Hepatocyte (in vitro differentiated cells): ENCODE results near the gene MZT2B. TPM values are rescaled to one million over a fixed set of nuclear protein-coding genes. Genes with fewer than 3 reads are reported as not detected.
"Not testable (repeated sequence)": the region's sequence is repeated elsewhere in the genome, so short reads cannot be mapped to it uniquely, and the experiment has no call there.

ENCODE experiments used
- DNase-seq: peaks from one replicate; pipeline ENCODE4 v3.0.0-alpha.2; 2016; ENCODE audit warnings: low spot score
- H2AFZ ChIP-seq: fragments of 200-600 bp; sonication (generic); 2 replicates; pipeline ENCODE4 v1.6.0; 2016; ENCODE audit warnings: antibody characterized with exemption, mild to moderate bottlenecking
- H3K27ac ChIP-seq: fragments of 200-600 bp; sonication (generic); 2 replicates; pipeline ENCODE4 v1.5.1; 2016; ENCODE audit warnings: mild to moderate bottlenecking
- H3K27me3 ChIP-seq: fragments of 200-600 bp; sonication (generic); 2 replicates; pipeline ENCODE4 v1.6.1; 2016
- H3K36me3 ChIP-seq: fragments of 200-600 bp; sonication (generic); replicated peaks from 2 replicates; pipeline ENCODE4 v1.5.1; 2016; ENCODE audit warnings: low read depth; ENCODE audit not compliant: insufficient read depth
- H3K4me1 ChIP-seq: fragments of 200-600 bp; sonication (generic); 2 replicates; pipeline ENCODE4 v1.5.1; 2016; ENCODE audit warnings: mild to moderate bottlenecking, moderate library complexity; ENCODE audit not compliant: insufficient read depth
- H3K4me2 ChIP-seq: fragments of 200-600 bp; sonication (generic); 2 replicates; pipeline ENCODE4 v1.6.0; 2016
- H3K4me3 ChIP-seq: fragments of 200-600 bp; sonication (generic); 2 replicates; pipeline ENCODE4 v1.5.1; 2016; ENCODE audit warnings: mild to moderate bottlenecking
- H3K79me2 ChIP-seq: fragments of 200-600 bp; sonication (generic); 2 replicates; pipeline ENCODE4 v1.6.0; 2017; ENCODE audit warnings: mild to moderate bottlenecking
- H3K9me2 ChIP-seq: fragments of 200-600 bp; sonication (generic); replicated peaks from 2 replicates; pipeline ENCODE4 v1.6.0; 2017; ENCODE audit warnings: mild to moderate bottlenecking; ENCODE audit not compliant: insufficient read depth
- H3K9me3 ChIP-seq: fragments of 200-600 bp; sonication (generic); 2 replicates; pipeline ENCODE4 v1.5.1; 2016; ENCODE audit warnings: low read depth, mild to moderate bottlenecking
- H4K20me1 ChIP-seq: fragments of 200-600 bp; sonication (generic); 2 replicates; pipeline ENCODE4 v1.6.0; 2016; ENCODE audit warnings: mild to moderate bottlenecking; ENCODE audit not compliant: insufficient read depth, poor library complexity, severe bottlenecking
- EZH2 ChIP-seq: fragments of 200-600 bp; sonication (generic); IDR thresholded peaks from 2 replicates; pipeline ENCODE4 v1.6.1; 2016; ENCODE audit warnings: antibody characterized with exemption, mild to moderate bottlenecking, borderline replicate concordance
- EZH2phosphoT487 ChIP-seq: fragments of 200-600 bp; sonication (generic); IDR thresholded peaks from one replicate; pipeline ENCODE4 v1.6.1; 2018; ENCODE audit warnings: antibody characterized with exemption, mild to moderate bottlenecking, low read depth, moderate library complexity; ENCODE audit not compliant: unreplicated experiment, severe bottlenecking
- WGBS: methylation state at CpG from one replicate; pipeline ENCODE4 v1.1.6; 2016; ENCODE audit warnings: low lambda C conversion rate; ENCODE audit errors: missing lambda C conversion rate; 5-methylcytosine and 5-hydroxymethylcytosine counted together
- polyA plus RNA-seq: library from polyadenylated mRNA; unstranded; fragments of >200 nt; fragmentation: Nextera tagmentation; extraction: Ambion mirVana; gene quantifications from 2 replicates; pipeline ENCODE4 v1.2.1, GENCODE V29; 2016
- total RNA-seq: library from RNA; depleted of rRNA; stranded (reverse); fragments of >200 nt; gene quantifications from 2 replicates; pipeline ENCODE4 v1.2.3, GENCODE V29; 2014
- TF ChIP-seq, protein P1 (sequence below): fragments of 200-600 bp; sonication (generic); IDR thresholded peaks from 2 replicates; pipeline ENCODE4 v1.5.1; 2016; ENCODE audit warnings: antibody characterized with exemption, mild to moderate bottlenecking; ENCODE audit not compliant: poor library complexity

Gene MZT2B
- total and polyA plus RNA-seq, 2 experiments from 2014 or later = 103 to 424 TPM

DNA sequence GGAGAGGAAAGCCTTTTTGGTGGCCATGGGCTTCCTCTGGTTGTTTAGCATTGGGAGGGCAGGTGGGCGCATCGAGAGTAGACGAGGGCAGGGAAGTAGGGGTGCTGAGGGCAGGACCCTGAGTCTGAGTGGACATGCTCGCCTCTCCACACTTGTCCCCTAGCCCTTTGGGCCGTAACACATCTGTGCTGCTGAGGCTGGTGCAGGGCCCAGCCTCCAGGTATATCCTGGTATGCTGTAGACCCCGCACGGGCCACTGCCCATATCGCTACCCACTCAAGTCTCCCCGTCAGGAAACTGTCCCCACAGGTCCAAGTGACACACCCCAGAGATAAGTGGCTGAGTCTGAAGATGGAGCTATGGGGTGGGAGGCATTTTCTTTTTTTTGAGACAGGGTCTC lies 23.4 kb upstream of the MZT2B start:
- Histone ChIP-seq H3K9me3 (no peaks in the 10 kb centered on the region), H3K27me3 (no peaks in the 10 kb centered on the region), H3K79me2 (no peaks in the 10 kb centered on the region), H3K9me2 (no peaks in the 10 kb centered on the region), H2AFZ (no peak overlapping the region), H4K20me1 (no peaks in the 10 kb centered on the region), H3K27ac (no peak overlapping the region), H3K4me3 (no peak overlapping the region), H3K4me2 (no peak overlapping the region), H3K4me1 (no peaks in the 10 kb centered on the region), H3K36me3 (no peaks in the 10 kb centered on the region)
- TF ChIP-seq EZH2phosphoT487 (no peak), EZH2 (no peak)
- TF ChIP-seq, protein P1, sequence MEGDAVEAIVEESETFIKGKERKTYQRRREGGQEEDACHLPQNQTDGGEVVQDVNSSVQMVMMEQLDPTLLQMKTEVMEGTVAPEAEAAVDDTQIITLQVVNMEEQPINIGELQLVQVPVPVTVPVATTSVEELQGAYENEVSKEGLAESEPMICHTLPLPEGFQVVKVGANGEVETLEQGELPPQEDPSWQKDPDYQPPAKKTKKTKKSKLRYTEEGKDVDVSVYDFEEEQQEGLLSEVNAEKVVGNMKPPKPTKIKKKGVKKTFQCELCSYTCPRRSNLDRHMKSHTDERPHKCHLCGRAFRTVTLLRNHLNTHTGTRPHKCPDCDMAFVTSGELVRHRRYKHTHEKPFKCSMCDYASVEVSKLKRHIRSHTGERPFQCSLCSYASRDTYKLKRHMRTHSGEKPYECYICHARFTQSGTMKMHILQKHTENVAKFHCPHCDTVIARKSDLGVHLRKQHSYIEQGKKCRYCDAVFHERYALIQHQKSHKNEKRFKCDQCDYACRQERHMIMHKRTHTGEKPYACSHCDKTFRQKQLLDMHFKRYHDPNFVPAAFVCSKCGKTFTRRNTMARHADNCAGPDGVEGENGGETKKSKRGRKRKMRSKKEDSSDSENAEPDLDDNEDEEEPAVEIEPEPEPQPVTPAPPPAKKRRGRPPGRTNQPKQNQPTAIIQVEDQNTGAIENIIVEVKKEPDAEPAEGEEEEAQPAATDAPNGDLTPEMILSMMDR = no peak
- WGBS = 97% methylated on average over 9 of the region's 9 CpGs
- no peak for DNase-seq

DNA sequence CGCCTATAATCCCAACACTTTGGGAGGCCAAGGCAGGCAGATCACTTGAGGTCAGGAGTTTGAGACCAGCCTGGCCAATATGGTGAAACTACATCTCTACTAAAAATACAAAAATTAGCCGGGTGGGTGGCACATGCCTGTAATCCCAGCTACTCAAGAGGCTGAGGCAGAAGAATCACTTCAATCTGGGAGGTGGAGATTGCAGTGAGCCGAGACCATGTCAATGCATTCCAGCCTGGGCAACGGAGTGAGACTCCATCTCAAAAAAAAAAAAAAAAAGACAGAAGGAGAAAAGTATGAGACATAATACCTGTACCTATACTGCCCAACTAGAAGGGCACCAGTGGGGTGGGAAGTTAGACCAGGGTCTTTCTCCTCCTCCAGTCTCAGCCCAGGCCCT lies 22.7 kb upstream of the MZT2B start:
- not testable (repeated sequence) for H4K20me1 ChIP-seq, H3K79me2 ChIP-seq, H2AFZ ChIP-seq, H3K4me2 ChIP-seq, H3K9me2 ChIP-seq, H3K27ac ChIP-seq, H3K27me3 ChIP-seq, H3K9me3 ChIP-seq, H3K4me3 ChIP-seq, H3K4me1 ChIP-seq, DNase-seq, H3K36me3 ChIP-seq
- 94% methylated on average over 3 of the region's 4 CpGs for WGBS

- Histone ChIP-seq H3K36me3 (no peaks in the 10 kb centered on the region), H3K27me3 (no peaks in the 10 kb centered on the region), H4K20me1 (no peaks in the 10 kb centered on the region), H3K4me2 (no peak overlapping the region), H2AFZ (no peak overlapping the region), H3K4me1 (no peaks in the 10 kb centered on the region), H3K9me3 (no peaks in the 10 kb centered on the region), H3K79me2 (no peaks in the 10 kb centered on the region), H3K9me2 (no peaks in the 10 kb centered on the region), H3K27ac (no peak overlapping the region), H3K4me3 (no peak overlapping the region)
- TF ChIP-seq EZH2 = no peak
- TF ChIP-seq EZH2phosphoT487 = no peak
- TF ChIP-seq, protein P1 = no peak
- no peak for DNase-seq
- 98% methylated on average over 5 of the region's 6 CpGs for WGBS
Measured at GRCh38 chr2:130160131-130160530, 21.9 kb upstream of the MZT2B start.

DNA sequence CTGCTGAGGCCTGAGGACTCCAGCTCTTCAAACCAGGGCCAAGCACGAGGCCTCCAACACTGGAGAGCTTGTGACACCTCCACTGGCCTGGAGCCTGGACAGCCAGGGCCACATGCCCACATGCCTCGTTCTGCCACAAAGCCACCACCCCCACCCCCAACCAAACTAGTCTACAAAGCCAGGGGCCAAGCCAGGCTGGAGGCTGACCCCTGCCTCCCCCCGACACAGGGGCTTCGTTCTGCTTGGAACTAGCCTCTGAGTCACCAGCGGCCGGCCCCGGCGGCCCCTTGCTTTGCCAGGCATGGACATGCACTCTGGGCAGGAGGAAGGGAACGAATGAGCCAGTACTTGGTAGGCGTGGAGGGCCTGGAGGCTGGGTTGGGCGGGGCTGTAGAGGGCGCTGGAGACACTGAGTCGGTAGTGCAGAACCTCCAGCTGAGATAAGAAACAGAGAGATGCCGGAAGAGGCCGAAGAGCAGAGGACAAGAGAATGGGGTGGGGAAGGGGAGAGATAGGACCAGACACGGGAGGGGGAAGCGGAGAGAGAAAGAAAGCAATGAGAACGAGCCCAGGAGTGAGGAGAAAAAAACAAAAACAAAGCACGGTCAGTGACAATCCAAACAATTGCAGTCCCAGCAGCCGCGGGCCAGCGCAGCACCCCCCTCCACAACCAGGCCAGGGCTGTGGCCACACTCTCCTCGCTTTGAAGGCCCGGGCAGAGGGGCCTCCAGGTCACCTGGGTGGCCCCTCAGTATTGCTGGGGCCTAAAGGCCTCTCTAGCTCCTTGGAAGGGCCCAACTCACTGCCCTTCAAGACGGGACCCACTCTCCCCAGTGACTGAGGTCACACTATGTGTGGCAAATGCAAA lies 21.0 kb upstream of the MZT2B start:
- not testable (repeated sequence) for H3K36me3 ChIP-seq, H3K4me1 ChIP-seq, H4K20me1 ChIP-seq, H3K79me2 ChIP-seq, H3K4me3 ChIP-seq, H3K27me3 ChIP-seq, H3K9me2 ChIP-seq, H2AFZ ChIP-seq, H3K4me2 ChIP-seq, H3K9me3 ChIP-seq, H3K27ac ChIP-seq
- WGBS = 74% methylated on average over 19 of the region's 25 CpGs
- DNase-seq = peak; percentile 45
- TF ChIP-seq, protein P1 = peak; percentile 17

- H3K9me2 ChIP-seq, DNase-seq, H3K27me3 ChIP-seq, H3K9me3 ChIP-seq, H3K36me3 ChIP-seq, H3K4me3 ChIP-seq, H2AFZ ChIP-seq, H3K79me2 ChIP-seq, H3K4me1 ChIP-seq, H4K20me1 ChIP-seq, H3K4me2 ChIP-seq, H3K27ac ChIP-seq: not testable (repeated sequence)
- WGBS = 95% methylated on average over 7 of the region's 7 CpGs
Measured at GRCh38 chr2:130162486-130162885, 19.6 kb upstream of the MZT2B start.
